Gastrocnemius medialis (tissue), 4 donors: ENCODE measurements around the gene HIPK4.

Experiments
- POLR2A ChIP-seq, 2 donors: fragments of 450-650 bp; IDR thresholded peaks; one replicate each; pipeline ENCODE4 v1.6.1; 2017; ENCODE audit warnings: antibody characterized with exemption in 2 of 2, mild to moderate bottlenecking in 2 of 2, moderate library complexity in 2 of 2
- TF ChIP-seq, protein P1 (sequence below), 5 experiments: fragments of 450-650 bp in 3 of 5; fragments of 200-600 bp in 2 of 5; sonication (generic) in 2 of 5; IDR thresholded peaks in 4 of 5; conservative IDR thresholded peaks in 1 of 5; 1 replicate in 4 of 5; 2 replicates in 1 of 5; pipeline ENCODE4 v1.5.1; 2016 to 2019; ENCODE audit warnings: antibody characterized with exemption in 5 of 5, mild to moderate bottlenecking in 3 of 5, moderate library complexity in 3 of 5

DNA sequence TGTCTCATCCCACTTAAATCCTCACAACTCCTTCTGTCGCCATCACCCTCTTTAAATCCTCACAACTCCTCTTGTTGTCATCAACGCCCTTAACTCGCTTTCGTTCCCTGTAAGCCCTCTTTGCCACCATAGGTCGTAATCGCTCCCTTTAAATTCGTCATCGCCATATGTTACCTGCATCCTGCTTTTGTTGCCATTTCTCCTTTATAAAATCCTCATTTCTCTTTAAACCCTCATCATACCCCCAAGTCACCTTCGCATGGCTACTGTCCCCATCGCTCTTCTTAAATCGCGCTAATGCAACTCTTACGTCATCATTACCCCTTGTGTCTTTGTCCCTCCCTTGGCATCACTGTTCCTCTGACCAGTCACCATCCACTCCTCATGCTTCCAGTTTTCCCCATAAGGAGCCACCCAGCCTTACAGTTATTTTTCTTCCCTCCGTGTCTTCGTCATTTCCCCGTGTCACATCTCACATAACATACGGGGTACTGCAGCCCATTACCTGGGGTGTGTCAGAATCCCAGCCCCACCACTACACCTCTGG is 40.9 kb downstream of the HIPK4 start:
- TF ChIP-seq, protein P1, sequence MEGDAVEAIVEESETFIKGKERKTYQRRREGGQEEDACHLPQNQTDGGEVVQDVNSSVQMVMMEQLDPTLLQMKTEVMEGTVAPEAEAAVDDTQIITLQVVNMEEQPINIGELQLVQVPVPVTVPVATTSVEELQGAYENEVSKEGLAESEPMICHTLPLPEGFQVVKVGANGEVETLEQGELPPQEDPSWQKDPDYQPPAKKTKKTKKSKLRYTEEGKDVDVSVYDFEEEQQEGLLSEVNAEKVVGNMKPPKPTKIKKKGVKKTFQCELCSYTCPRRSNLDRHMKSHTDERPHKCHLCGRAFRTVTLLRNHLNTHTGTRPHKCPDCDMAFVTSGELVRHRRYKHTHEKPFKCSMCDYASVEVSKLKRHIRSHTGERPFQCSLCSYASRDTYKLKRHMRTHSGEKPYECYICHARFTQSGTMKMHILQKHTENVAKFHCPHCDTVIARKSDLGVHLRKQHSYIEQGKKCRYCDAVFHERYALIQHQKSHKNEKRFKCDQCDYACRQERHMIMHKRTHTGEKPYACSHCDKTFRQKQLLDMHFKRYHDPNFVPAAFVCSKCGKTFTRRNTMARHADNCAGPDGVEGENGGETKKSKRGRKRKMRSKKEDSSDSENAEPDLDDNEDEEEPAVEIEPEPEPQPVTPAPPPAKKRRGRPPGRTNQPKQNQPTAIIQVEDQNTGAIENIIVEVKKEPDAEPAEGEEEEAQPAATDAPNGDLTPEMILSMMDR (IDR thresholded peaks at IDR 0.05 in 4 of 5, conservative IDR thresholded peaks at IDR 0.05 in 1 of 5) = no peak
- TF ChIP-seq POLR2A (IDR thresholded peaks at IDR 0.05) = no peak
